ENCODE data around the gene SLC36A4.
"Not testable (repeated sequence)": the region's sequence is repeated elsewhere in the genome, so short reads cannot be mapped to it uniquely, and the experiment has no call there.

SLC36A4 gene

DNA sequence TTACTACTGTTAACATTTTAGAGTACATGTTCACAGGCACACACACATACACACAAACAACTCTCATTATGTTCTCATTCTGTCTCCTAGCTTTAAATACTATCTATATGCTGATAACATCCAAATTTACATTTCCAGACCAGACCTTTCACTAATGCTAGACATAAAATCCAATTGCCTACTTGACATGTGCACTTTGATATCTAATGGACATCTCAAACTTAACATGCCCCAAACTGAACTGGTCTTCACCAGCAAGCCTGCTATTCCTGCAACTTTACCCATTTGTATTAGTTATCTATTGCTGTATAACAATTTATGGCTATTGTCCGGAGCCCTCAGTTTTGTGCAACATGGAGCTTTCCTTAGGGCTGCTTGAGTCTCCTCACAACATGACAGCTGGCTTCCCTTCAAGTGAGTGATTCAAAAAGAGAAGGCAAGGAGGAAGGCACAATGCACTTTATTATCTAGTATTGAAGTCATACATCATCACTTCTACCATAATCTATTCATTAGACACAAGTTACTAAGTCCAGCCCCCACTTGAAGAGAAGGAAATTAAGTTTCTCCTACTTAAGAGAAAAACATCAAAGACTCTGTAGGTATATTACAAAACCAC is 3.0 kb downstream of the SLC36A4 start:
- DNase-seq (ENCODE audit: low spot score): no peak

DNA sequence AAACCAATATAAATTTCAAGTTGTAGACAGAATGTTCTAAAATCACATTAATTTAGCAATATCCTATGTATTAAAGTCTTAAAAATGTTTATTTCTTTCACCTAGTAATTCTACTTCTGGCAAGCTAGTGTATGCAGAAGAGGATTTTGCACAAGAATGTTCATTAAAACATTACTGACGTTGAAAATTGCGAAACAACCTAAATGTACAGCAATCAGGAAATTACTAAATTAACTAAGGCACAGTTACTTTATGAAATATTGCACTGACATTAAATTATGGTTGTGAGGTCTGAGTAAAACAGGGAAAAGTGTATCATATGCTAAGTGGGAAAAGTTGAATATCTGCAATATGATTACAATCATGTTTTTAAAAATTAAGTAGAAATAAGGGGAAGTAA is 4.1 kb downstream of the SLC36A4 start:
- no peak for DNase-seq (ENCODE audit: low spot score)

DNA sequence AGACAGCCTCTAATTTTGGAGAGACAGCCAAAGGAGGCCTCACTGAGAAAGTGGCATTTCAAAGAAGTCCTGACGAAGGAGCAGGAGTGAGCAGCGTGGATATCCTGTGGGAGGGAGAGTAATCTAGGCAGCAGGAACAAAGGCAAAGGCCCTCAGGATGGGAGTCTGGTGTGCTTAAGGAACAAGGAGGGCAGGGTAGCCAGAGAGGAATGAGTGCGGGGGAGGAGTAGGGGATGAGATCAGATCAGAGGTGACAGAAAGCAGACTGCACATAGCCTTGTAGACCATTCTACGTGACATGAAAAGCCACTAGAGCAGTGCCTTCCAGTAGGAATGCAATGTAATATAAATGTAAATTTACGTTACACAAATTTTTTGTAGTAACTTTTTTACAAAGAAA is 5.6 kb downstream of the SLC36A4 start:
- DNase-seq (ENCODE audit: low spot score): no peak

DNA sequence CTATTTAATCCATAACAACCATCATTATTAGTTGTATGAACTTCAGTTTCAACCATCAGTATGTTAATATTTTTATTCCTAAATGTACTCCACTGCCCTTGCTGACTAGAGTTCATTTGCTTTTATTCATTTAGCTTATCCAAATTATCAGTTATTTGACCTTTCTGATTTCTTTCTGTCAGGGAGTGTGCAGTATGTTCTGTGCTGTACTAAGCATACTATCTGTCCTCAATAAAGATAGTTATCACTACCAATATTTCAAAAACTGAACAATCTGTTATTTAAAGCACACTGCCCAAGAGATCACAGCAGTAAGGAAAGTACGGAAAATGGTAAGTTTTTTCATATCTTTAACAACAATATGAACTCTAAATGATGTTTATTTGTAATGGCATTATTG is 8.3 kb downstream of the SLC36A4 start:
- DNase-seq (ENCODE audit: low spot score): no peak

DNA sequence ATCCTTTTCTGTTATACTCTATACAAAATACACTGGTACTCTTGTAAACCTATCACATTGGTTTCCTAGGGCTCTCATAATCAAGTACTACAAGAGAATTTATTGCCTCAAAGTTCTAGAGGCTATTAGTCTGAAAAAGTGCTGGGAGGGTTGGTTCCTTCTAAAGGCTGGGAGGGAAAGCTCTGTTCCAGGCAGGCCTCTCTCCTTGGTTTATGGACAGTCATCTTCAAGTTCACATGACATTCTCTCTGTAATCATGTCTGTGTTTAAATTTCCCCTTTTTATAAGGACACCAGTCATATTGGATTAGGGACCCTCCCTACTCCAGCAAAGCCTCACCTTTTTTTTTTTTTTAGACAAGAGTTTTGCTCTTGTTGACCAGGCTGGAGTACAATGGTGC is 9.1 kb downstream of the SLC36A4 start:
- no peak for DNase-seq (ENCODE audit: low spot score)

DNA sequence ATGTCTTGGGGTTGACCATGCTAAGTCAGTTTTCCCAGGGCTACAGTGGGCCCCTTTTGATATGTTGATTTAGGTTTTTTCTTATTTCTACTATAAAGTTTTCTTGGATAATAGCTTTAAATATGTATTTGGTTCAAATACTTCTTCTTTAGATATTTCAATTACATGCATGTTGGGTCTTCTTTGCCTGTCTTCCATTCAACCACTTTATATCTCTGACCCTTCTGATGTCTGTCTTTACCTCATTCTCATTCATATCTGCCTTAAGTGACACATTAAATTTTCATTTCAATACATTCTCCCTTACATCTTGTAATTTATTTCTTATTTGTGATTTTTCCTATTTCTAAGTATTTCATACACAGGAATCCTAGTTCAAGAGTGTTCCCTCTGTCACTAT is 10.5 kb downstream of the SLC36A4 start:
- no peak for DNase-seq (ENCODE audit: low spot score)

DNA sequence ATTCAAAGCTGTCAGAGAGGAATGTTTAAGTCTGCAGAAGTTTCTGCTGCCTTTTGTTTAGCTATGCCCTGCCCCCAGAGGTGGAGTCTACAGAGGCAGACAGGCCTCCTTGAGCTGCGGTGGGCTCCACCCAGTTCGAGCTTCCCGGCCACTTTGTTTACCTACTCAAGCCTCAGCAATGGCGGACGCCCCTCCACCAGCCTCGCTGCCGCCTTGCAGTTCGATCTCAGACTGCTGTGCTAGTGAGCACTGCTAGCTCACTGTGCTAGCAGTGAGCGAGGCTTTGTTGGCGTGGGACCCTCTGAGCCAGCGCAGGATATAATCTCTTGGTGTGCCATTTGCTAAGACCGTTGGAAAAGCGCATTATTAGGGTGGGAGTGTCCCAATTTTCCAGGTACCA is 19.9 kb downstream of the SLC36A4 start:
- not testable (repeated sequence) for DNase-seq (ENCODE audit: low spot score)

DNA sequence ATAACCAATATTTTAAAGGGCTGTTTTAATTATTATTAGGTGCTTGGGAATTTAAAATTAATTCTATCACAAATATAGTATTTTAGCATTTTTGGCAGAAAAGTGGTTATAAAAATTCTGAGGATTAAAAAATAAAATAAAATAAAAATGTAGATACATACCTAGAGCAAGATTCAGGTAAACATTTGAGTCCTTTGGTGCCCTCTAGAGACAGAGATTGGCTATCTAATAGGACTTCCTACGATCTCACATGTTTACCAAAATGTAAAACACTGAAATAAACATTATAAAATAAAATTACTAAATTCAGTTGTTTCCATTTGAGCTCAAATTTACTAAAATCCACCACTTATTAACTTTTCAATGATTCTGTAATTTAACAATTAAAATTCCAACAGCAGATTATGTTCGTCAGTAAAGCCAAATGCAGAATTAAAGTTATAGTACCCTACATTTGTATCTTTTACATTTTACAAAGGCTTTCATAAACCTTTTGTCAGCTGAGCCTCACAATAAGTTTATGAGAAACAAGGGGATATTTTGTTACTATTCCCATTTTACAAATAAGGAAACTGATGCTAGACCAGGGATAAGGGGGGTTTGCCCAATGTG is 27.7 kb downstream of the SLC36A4 start:
- peak; percentile 37 for DNase-seq (ENCODE audit: low spot score)

DNA sequence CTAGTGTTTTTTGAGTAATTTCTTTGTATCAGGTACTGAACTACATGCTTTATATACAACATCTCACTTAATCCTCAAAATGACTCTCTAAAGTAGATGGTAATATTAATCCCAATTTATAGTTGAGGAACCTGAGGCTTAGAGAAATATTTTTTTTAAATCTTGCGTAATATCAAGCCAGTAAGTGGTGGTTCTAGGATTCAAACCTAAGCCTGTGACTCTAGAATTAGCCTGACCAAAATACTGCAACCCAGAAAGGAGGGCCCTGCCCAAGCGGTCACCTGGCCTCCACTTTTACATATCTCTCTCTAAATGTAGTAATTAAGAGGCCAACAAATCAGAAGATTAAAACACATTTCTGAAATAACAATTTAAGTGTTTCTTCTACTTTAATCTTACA is 28.6 kb downstream of the SLC36A4 start:
- DNase-seq (ENCODE audit: low spot score): no peak

DNA sequence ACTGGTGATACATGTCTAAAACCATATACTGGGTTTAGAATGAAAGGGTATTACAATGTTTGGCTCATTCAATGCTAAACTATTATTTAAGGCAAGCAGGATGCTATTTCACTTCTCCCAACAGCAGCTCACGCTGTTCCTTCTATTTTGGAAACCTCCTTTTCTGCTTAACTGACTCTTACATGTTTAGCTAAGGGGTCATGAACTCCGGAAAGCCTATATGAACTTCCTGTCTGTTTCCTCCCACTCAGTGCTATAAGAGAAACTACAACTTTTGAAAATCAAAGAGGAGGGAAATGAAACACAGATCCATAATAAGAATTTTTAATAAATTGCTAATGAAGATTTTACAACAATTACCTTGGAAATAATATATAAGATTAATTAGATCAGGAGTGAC is 30.9 kb downstream of the SLC36A4 start:
- no peak for DNase-seq (ENCODE audit: low spot score)

DNA sequence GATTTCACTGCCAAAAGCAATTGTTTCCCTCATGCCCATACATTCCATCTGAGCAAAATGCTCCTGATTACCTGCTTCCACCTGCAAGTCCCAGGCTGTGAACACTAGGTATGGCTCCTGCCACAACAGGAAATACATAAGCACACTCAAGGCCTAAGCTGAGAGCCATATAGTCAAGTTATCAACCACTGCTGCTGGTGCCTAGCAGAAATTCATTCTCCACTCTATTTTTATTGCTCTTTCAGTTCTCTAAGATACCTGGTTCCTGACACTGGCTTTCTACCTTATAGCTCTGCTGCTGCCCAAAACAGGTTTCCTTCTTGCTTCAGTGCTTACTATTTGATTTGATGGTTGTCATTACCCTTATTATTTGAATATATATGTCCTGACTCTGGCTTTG is 31.6 kb downstream of the SLC36A4 start:
- no peak for DNase-seq (ENCODE audit: low spot score)

DNA sequence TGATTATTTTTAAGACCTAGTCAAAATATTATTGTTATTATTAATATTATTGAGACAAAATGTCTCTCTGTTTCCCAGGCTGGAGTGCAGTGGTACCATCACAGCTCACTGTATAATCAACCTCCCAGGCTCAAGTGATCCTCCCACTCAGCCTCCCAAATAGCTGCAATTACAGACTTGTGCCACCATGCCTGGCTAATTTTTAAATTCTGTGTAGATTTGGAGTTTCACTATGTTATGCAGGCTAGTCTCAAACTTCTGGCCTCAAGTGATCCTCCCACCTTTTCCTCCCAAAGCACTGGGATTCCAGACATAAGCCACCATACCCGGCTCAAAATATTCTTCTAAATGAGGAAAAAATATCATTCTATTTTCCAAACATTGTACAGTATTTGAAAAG is 37.0 kb downstream of the SLC36A4 start:
- DNase-seq (ENCODE audit: low spot score): peak; percentile 6

DNA sequence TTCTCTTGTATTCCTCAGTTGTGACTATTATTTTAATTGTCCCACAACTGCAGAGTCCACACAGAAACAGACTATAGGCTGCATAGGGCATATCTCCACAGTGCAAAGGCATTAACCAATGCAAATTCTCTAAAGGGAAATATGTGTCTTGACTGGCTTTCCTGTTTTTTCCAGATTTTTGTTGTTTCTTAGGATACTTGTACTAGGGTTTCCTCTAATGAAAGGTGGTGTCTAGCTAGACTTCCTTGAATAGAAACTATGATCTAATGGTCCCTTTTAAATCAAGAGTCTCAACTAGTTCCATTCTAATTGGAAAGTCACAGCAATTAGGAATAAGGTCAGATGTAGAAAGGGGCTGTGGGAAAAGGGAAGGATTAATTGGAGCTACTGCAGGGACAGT is 37.6 kb downstream of the SLC36A4 start:
- DNase-seq (ENCODE audit: low spot score): no peak

DNA sequence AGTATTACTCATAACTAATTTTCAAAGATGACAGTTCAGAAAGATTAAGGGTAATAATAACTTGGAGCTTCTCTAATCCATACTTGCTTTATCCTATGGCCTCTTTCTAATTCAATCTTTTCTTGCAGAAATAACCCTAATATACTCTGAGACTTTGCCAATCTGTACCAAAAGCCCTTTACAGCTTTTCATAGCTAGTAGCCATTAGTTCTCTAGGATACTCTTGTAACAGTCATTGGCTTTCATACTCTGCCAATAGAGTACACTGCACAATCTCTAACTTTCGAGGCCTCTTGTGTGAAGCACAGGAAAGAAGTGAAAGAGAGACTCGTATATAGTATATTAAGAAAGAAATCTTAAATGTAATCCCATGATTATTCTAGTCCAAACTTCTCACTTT is 38.1 kb downstream of the SLC36A4 start:
- DNase-seq (ENCODE audit: low spot score): no peak

DNA sequence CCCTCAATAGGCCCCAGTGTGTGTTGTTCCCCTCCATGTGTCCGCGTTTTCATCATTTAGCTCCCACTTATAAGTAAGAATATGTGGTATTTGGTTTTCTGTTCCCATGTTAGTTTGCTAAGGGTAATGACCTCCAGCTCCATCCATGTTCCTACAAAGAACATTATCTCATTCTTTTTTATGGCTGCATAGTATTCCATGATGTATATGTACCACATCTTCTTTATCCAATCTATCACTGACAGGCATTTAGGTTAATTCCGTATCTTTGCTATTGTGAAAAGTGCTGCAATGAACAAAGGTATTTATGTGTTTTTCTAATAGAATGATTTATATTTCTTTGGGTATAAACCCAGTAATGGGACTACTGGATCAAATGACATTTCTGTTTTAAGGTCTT is 42.1 kb downstream of the SLC36A4 start:
- DNase-seq (ENCODE audit: low spot score): no peak

DNA sequence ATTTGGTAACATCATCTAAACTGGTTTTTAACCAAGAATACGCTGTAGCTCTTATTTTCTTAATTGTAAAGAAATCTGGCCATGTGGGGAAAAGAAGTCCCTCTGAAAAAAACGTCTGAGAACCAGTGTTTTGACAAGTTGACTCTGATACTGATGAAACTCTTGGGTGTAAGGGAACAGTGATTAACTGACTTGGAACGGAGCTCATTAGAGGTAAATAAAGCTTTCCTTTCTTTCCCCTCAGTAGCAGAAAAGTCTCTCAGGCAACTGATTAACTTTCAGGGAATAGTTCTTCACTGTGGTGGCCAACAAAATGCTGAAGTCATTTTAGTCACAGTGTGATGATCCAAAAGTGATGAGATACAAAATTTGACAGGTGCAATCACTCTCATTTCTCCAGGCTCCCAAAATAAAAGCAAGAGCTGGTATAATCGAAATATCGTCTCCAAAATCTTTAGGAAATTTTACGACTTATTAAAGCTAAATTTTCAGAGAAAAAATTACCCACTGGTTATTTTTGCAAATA is 52.3 kb downstream of the SLC36A4 start:
- no peak for DNase-seq (ENCODE audit: low spot score)

DNA sequence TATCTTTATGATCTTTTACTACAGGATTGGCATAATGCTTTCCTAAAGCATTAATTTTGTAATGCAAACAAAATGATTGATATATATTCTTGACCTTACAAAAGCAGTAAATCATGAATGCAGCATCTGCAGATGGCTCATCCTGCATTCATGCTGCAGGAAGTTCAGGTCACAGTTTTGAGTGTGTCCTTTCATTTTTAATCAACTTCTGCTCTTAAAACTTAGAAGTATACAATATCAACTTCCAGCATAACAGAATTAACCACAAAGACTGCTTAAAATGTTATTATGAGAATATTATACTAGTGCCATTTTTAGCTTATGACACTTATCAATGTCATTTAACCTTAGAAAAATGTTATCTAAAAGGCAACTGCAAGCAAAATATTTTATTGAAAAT is 54.0 kb downstream of the SLC36A4 start:
- no peak for DNase-seq (ENCODE audit: low spot score)

DNA sequence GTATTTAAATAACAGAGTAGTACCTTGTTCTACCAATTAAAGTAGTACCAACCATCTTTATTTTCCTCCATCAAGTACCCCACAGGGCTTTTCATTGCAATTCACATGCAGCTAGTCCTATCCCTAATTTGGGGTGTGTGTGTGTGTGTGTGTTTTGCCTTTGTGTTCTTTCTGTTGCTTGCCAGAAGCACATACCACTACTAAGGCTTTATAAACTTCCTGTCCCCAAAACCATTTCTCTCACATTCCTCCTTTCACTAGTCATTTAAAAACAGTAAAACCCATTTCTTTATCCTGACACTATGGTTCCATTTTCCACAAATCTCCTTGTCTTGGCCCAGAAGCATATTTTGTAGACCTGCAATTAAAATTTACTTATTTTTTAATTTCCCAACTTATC is 54.6 kb downstream of the SLC36A4 start:
- no peak for DNase-seq (ENCODE audit: low spot score)

DNA sequence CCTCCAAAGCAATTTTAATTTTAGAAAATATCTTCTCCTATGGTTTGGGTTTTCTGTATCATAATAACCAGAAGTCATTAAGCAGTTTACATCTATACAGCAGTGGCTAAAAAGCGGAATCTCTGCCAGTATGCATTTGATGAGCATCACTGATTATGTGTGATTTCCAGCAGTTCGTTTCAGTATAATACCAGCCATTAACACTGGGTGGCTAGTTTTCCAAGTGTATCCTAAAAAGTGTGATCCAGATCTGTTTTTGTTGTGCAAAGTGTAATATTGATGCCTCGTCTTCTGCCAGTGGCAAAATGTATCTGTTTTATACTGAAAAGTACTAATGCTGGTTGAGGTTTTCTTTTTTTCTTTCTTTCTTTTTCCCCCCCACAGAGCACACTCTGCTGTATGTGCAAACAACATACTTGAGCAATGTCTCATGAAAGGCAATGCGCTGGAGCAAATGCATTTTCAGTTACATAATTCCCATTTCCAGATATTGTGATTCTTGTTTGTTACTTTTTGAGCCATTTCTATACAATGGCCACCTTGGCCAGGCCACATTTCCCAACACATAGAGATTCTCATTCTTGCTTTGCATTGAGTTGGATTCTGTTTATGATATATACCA is 64.2 kb downstream of the SLC36A4 start:
- DNase-seq (ENCODE audit: low spot score): no peak

DNA sequence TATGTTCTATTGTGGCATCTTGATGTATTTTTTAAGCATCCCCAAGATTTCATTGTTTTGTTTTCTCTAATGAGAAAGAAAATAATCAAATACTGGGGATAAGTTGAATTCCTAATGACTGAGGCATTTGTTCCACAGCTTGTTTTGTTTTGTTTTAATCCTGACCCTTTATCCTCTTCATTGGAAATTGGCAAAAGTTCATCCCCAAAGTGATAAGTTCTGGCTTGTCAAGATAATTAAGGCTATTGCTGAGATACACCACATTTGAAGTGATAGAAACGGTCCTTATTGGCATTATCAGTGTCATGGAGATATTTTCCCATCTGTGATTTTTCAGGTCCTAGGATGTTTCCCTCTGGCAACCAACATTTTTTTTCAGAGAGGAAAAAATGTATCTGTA is 65.0 kb downstream of the SLC36A4 start:
- no peak for DNase-seq (ENCODE audit: low spot score)

DNA sequence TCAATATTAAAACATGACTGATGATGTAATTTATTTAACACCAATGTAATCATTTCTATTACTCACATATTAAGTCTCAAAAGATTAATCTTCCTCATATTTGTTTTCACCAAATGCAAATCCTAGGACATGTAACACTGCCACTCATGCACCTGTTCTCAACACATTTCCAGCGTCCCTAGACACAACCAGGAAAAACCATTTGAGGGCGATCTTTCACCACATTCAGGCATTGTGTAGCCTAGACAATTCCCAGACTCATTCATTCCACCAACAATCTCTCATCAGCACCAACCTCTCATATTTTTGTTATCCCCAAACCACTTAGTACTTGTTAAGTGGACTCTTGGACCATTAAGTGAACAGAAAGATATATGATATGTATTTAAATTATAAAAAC is 66.1 kb downstream of the SLC36A4 start:
- no peak for DNase-seq (ENCODE audit: low spot score)

DNA sequence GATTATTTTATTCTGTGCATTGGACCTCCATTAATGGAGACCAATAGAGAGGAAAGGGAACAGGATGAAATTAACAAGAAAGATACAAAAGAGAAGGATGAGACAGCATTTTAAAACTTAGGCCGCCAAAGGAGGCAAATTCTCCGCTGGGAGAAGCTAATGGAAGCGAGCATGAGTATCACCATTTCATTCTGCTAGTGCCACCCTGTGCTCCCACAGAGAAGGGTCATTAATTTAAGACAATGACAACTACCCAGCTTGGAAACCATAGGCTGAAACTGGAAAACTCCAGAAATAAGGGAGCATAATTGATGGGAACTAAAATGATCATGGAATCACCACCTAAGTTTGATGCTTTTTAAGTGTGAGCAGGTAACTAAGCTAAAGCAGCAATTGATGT is 69.2 kb downstream of the SLC36A4 start:
- no peak for DNase-seq (ENCODE audit: low spot score)

DNA sequence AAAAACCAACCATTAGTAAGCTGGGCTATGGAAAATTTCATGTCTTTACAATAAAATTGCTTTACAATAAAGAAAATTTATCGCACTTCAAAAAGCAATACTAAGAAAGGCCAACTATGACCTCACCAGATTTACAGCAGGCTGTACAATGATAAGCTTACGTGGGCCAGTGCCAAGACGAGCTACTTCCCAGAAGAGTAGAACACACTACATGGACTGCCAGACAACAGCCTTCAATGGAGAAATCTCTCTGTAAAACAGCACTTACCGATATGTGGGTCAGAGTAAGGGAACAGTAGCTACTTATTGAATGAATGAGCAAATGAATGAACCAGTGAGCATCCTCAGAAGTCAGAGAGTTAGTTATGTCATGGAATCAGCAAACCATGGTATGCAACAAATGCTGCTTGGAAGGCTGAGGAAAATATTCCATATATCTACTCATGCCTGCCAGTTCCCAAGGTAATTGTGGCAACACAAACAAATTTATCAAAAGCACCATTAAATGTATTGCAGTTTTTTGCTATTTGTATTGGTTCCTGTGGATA is 74.4 kb downstream of the SLC36A4 start:
- DNase-seq (ENCODE audit: low spot score): no peak

Measured in NAMALWA (cell line).